ENCODE data around the gene AURKAIP1.

- TF ChIP-seq CTCF (IDR thresholded peaks at IDR 0.05): peak in 1 of 2 donors; percentile 9
- TF ChIP-seq POLR2AphosphoS5 (IDR thresholded peaks at IDR 0.05): no peak
- no peak for TF ChIP-seq POLR2A (IDR thresholded peaks at IDR 0.05)
These were observed 32.8 kb upstream of the AURKAIP1 start for GRCh38 chr1:1407636-1408318.

Measured in suprapubic skin (tissue), 4 donors.